Fibroblast of skin of abdomen (primary cell): Measurements from ENCODE around the gene FOXA3. TPM values are rescaled to one million over a fixed set of nuclear protein-coding genes. Genes with fewer than 3 reads are reported as not detected.

Experiments
- DNase-seq: peaks from one replicate; pipeline ENCODE4 v3.0.0-alpha.2; 2013
- polyA plus RNA-seq, 2 experiments: library from polyadenylated mRNA; unstranded; fragments of 120-200 nt; gene quantifications; one replicate each; pipeline ENCODE4 v1.2.1, GENCODE V29; 2013; ENCODE audit not compliant: insufficient read length in 2 of 2

FOXA3 gene
- not detected for polyA plus RNA-seq (2013, experiment 1 of 2; ENCODE audit: insufficient read length)
- polyA plus RNA-seq (2013, experiment 2 of 2; ENCODE audit: insufficient read length), result not detected

DNA sequence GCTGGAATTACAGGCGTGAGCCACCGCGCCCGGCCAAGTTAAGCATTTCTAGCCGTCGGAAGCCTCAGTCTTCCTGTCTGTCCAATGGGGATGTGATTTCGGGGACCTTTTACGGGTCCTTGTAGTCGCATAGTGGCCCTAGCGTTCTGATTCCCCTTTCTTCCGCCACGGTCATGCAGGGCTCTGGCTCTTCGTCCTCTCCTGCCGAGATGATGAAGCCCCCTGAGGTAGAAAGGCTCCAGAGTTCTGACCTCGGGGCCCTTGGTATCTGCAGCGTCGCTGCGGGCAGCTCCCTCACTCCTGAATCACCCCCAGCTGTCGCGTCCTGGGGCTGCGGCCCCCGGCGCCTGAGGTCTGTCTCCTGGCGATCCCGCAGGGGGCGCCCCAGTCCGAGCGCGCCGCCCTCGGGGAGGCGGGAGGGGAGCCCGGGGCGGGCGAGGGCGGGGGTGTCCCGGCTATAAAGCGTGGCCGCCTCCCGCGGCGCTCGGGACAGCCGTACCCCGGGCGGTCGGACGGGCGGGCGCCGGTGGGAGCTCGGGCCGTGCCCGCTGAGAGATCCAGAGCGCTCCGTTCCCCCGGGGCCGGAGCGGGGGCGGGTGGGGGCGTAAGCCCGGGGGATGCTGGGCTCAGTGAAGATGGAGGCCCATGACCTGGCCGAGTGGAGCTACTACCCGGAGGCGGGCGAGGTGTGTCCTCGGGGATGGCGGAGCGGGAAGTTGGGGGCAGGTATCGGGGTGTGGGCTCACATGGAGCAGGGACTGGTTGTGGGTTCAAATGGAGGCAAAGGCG is at the start of gene FOXA3:
Gene FOXA3, plus strand, starts transcription at position 487 of the 789 bp plus-strand sequence. Its CDS starts 131 bp downstream, at position 618.
- no peak for DNase-seq

GRCh38 chr19:45814851-45815480 is 49.2 kb upstream of the FOXA3 start, which contains the start of gene RSPH6A:
Gene RSPH6A, minus strand, starts transcription at chr19:45815308. Its CDS starts 132 bp downstream, at chr19:45815176.
- DNase-seq, result no peak

DNA sequence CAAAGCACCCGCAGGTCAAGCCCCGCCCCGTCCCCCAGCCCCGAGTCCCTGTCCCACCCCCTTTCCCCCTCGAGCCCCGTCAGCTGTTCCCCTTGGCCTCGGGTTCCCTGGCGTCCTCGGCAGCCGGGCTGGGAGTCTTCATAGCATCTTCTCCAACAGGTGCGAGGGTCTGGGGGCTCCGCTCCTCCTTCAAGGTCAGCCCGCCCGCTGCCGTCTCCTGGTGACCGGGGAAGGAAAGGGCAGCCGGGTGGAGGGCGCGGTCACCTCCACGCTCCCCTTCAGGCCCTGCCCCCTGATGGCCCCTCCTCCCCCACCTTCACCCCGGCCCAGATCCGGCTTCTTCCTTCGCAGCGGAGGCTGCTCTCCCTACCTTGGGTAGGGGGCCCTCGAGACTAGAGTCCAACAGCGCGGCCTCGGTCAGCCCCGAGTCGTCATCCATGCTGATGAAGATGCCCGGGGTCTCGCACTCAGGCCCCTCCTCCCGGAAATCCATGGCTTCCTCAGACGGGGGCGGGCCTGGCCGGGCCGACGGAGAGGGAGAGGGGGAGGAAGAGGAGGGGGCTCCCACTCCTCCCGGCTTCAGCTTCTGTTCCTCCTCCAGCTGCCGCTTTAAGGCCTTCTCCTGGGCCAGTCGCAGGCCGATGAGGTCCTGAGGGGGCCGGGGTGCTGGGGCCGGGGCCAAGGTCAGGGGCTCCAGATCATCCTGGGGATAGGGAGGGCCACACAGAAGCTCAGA is 48.5 kb upstream of the FOXA3 start:
- DNase-seq, result no peak

GRCh38 chr19:45816236-45817009 is 47.7 kb upstream of the FOXA3 start:
- no peak for DNase-seq

DNA sequence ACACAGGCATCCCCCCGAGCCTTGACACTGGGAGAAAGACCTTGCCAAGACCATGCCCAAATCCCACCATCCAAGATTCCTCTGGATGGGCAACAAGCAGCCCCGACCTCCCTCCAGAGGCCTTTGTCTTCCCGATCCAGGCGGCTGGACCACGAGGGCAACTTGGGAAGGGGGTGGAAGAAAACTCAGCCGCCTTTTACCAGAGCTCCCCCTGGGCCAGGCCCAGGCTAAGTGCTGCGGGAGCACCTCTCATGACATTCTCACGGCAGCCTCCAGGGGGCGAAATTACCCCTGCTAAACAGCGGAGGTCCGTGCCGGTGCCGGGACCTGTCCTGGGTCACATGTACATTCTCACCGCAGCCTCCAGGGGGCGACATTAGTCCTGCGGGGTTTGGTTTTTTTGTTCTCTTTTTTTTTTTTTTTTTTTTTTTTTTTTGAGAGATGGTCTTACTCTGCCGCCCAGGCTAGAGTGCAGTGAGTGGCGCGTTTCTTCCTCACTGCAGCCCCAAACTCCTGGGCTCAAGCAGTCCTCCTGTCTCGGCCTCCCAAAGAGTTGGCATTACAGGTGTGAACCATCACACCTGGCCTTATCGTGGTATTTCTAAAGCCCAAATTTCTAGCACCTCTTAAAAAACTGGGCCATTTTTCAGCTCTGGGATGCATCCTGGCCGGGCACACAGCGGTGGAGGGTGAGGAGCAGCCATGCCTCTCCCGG is 47.0 kb upstream of the FOXA3 start:
- peak; percentile 91 for DNase-seq

DNA sequence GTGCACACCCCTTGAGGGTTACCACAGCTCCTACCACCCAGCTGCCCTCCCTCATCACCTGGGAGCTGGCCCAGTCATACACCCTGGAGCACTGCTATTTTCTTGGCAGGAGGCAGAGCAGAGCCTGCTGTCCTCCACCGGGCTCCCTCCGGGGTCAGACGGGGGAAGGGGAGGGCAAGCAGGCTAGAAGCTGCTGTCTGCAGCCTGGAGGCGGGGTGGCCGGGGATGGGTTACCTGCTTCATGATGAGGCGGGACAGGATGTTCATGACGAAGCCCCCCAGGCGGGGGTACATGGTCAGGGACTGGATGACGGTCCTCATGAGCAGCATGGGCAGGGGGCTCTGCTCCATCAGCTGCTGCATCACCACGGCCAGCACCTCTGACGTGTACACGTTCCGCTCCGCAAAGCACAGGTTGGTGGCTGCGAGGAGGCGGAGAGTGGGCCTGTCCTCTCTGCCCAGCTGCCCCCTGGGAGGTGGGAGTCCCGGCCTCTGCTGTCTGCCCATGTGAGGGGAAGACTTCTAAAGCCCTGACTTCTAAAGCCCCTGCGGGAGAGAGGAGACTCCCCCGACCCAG is 46.3 kb upstream of the FOXA3 start:
- DNase-seq, result no peak

DNA sequence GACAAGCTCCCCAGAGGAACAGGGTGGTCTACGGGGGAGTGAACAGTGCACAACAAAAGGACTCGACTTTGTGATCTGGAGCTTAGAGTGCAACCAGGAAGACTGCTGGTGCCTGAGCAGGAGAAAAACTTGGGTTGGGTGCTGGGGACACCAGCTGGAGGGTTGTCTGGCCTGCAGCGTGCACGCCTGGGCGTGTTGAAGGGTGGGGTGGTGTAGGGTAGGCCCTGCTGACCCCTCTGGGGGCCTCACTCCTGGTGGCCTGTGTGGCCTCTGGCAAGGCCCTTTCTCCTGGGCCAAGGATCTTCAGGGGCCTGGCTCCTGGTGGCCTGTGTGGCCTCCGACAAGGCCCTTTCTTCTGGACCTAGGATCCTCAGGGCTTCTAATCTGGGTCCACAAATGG is 44.4 kb upstream of the FOXA3 start:
- DNase-seq, result no peak

DNA sequence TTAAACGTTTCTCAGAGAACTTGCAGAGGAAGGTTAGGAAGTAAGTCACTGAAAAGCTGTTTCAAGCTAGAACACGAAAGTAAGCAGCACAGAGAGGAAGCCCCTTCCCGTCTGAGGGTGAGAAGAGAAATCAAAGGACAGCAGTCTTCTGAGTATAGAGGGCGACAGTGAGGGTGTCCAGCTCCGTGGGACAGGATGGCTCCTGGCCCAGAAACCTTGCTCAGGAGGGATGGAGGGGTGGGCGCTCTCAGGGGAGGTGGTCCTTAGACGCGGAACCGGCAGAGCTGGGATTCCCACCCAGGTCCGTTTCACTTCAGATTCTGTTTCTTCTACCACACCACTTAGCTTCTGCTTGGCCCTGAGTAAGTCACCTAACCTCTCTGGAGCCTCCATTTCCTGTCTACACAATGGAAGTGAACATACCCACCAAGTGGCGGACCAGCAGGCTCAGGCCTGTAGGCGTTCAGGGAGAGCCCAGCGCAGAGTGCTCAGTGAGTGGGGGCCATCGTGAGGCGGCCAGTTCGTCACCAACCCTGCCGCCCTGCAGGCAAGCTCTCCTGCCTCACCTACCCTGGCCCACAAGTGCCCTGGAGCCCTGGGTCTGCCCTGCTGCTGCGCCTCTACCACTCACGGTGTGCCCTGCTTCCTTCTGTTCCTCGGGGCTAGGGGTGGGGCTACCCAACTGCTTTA is 43.6 kb upstream of the FOXA3 start:
- no peak for DNase-seq

GRCh38 chr19:45821103-45821521 is 43.0 kb upstream of the FOXA3 start:
- no peak for DNase-seq

DNA sequence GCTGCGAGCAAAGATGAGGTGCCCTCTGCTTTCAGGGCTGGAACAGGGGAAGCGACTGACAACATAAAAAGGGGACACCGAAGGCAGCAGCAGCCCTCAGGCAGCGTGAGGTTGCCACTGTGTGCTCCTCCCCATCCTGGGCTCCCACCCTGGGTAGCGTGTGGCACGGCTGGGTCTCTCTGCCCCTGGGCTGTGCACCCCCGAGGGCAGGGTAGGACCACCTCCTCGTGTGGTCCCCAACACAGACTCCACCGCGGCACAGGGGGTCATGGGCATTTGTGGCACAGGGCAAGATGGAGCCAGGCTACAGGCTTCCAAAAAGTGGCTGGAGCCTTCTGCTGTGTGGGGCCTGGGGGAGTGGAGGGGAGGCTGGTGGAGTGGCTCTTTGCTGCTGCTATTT is 42.6 kb upstream of the FOXA3 start:
- no peak for DNase-seq

DNA sequence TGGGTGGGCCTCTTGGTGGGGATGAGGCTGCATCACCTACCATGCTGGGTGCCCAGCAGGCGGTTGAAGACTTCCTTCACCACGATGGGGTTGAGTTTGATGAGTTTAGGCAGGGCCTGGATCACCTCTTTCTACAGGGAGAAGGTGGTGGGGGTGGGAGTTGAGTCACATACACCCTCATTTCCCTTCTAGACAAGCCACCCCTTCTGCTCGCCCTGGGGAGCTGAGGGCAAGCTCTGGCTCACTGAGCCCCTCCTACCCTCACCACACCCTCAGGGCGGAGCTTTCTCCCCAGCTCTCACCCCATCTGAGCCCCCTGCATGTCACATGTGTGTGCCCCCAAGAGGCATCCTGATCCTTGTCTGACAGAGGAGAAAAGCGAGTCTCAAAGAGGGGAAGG is 41.4 kb upstream of the FOXA3 start:
- no peak for DNase-seq

GRCh38 chr19:45823182-45823581 is 40.9 kb upstream of the FOXA3 start:
- no peak for DNase-seq

GRCh38 chr19:45824041-45824471 is 40.1 kb upstream of the FOXA3 start:
- DNase-seq, result no peak

DNA sequence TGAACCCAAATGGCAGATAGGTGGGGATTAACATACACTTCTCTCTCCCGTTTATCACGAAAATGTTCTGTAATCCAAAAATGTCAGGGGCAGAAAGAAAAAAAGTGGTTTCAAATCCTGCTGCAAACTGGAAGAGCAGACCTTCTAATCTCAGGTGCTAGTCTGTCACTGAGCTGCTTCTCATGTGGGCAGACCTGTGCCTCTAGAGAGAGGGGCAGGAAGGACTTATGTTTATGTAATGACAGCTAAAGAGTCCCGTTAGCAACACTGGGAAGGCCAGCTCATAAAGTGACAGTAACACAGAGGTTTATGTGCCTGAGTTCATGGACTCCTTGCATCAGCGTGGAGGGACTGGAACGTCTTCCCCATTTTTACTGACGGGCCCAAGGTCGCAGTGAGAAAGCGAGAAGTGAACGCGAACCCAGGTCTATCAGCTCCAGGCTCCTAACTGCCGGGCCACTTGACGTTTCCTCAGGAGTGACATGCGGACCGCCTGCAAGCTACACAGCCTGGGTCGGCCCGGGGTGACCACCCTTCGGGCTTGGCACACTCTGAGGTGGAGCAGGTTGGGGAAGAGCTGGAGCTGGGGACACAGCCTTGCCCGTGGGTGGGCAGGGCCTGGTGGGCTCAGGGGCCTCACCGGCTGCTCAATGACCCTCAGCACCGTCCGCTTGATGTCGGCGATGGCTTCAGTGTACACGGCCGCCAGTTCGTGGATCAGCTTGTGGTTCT is 39.4 kb upstream of the FOXA3 start:
- DNase-seq, result no peak

DNA sequence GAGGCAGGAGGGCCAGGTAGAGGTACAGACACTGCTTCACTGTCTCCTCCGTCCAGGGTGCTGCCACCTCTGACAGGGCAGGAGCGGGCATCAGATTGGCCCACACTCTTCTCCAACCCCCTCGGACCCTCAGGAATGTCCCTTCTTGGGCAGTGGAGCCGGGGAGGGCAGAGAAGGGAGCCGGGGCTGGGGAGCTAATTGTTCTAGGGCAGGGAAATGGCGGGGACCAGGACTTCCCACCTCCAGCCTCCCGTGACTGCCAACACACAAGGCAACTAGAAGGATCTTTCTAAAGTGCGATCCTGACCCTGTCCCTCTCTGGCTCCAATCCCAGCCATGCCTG is 38.9 kb upstream of the FOXA3 start:
- no peak for DNase-seq

GRCh38 chr19:45825917-45826893 is 37.9 kb upstream of the FOXA3 start:
- DNase-seq, result no peak

DNA sequence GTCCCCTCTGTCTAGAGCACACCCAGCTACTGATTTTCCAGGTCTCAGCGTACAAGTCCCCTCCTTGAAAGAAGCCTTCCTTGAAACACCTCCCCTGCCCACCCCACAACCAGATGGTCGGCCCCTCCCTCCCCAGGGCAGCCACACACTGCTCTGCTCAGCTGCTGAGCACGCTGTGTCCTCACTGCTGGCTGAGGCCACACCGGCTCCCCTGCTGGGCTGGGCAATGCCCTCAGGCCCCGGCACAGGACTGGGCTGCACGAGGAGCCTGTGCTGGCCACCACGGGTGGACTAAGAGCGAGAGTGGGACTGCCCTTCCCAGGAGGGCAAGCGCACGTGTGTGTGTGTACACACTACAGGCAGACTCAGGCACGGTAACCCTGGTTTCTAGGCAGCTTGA is 37.2 kb upstream of the FOXA3 start:
- DNase-seq, result no peak

GRCh38 chr19:45827459-45828093 is 36.5 kb upstream of the FOXA3 start:
- no peak for DNase-seq
